Measurements from ENCODE around the gene NFIA.

Gene NFIA

DNA sequence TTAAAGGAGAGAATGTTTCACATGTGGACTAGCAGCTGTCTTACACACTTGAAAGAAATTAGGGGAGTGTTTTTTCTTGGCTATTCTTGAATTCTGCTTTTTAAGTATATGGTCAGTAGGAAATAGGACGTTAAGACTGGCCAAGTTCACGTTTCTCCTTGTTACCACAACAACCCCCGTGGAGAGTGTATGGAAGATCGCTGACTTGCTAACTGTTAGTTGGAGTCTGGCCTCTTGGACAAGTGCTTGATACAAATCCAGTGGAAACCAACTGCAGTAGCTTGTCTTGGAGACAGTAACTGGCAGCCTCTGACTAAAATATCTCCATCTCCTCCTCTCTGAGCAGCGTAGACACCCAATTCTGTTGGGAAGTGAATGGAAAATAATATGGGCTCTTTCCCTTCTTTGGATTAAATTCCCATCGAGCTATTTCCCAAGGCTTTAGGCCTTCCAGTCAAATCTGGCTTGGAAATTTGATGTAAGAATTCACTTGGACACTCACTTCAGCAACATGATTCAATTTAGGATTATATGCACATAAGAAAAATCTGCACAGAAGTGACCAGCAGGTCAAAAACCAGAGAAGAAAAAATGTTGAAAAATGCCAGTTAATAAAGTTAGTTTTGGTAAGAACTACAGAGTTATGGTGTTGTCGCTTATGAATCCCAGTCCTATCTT is 3.6 kb upstream of the NFIA start:
- no peak for DNase-seq (ENCODE audit: low read depth, low spot score)
- Histone ChIP-seq H3K9me3 (ENCODE audit: control insufficient read depth, insufficient read depth, low read length) (no peaks in the 10 kb centered on the region), H3K27me3 (ENCODE audit: control insufficient read depth, insufficient read depth, low read length) (peaks cover 25% of the 10 kb centered on the region), H3K4me3 (ENCODE audit: low read length) (no peak overlapping the region), H3K4me1 (ENCODE audit: control insufficient read depth, insufficient read depth, low read length) (peaks cover 3% of the 10 kb centered on the region; the same call in 1 of the 2 replicates), H3K27ac (ENCODE audit: low read length) (no peak overlapping the region), H3K36me3 (ENCODE audit: control insufficient read depth, insufficient read depth, low read length) (no peaks in the 10 kb centered on the region)
- WGBS (ENCODE audit: insufficient coverage, insufficient read length) = no CpG with 5 or more reads among the region's 7 CpGs

DNA sequence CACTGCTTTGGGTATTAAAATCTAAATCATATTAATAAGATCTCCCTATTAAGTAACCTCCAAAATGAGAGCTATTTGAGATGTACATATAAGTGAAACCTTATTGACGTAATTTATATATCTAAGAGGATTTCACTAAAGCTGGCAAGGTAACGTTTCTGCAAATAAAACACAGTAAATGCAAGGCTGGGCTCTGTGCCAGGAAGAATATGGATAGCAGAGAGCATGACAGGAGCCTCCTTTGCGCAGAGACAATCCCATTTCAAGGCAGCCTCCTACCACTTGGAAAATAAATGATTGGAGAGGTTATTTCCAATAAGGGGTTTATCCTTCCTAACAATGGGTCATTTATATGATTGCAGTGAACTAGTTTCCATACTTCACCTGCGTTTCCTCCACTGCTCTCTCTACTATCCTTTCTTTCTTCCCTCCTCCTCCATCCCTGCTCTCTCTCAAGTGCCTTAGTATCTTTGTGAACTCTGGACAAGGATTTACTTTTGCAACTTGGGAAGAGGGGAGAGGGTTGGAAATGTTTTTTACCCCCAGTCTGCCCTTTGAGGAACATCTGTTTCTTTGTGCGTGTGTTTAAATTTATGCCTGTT is 3.0 kb upstream of the NFIA start:
- no CpG with 5 or more reads among the region's 5 CpGs for WGBS (ENCODE audit: insufficient coverage, insufficient read length)
- H3K27me3 ChIP-seq (ENCODE audit: control insufficient read depth, insufficient read depth, low read length) = peaks cover 30% of the 10 kb centered on the region
- H3K4me1 ChIP-seq (ENCODE audit: control insufficient read depth, insufficient read depth, low read length) = peaks cover 3% of the 10 kb centered on the region; the same call in 1 of the 2 replicates
- no peak for DNase-seq (ENCODE audit: low read depth, low spot score)
- H3K36me3 ChIP-seq (ENCODE audit: control insufficient read depth, insufficient read depth, low read length) = no peaks in the 10 kb centered on the region
- H3K4me3 ChIP-seq (ENCODE audit: low read length) = no peak overlapping the region
- H3K27ac ChIP-seq (ENCODE audit: low read length) = no peak overlapping the region
- no peaks in the 10 kb centered on the region for H3K9me3 ChIP-seq (ENCODE audit: control insufficient read depth, insufficient read depth, low read length)

DNA sequence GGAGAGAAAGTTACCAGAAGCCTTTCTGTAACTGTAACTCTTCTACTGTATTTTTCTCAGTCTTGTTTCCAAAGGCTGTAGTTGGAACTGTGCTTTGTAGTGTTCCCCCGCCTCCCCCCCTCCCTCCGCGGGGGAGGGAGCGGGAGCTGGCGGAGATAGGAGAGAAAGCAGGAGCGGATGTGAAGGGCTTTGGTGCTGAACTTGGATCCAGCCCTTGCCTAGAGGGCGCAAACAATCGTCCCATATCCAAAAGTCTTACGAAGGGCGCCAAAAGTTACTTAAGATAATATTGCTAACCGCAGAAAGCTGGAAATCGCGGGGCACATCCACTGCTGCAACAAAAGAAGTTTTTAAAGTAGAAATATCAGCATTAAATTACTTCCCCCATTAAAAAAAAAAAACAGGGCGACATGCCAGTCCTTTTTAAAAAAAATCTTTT is 2.4 kb upstream of the NFIA start:
- H3K27me3 ChIP-seq (ENCODE audit: control insufficient read depth, insufficient read depth, low read length) = peaks cover 33% of the 10 kb centered on the region
- H3K4me1 ChIP-seq (ENCODE audit: control insufficient read depth, insufficient read depth, low read length) = peaks cover 3% of the 10 kb centered on the region; the same call in 1 of the 2 replicates
- H3K36me3 ChIP-seq (ENCODE audit: control insufficient read depth, insufficient read depth, low read length) = no peaks in the 10 kb centered on the region
- no peak overlapping the region for H3K4me3 ChIP-seq (ENCODE audit: low read length)
- WGBS (ENCODE audit: insufficient coverage, insufficient read length) = no CpG with 5 or more reads among the region's 14 CpGs
- DNase-seq (ENCODE audit: low read depth, low spot score) = no peak
- H3K27ac ChIP-seq (ENCODE audit: low read length) = no peak overlapping the region
- H3K9me3 ChIP-seq (ENCODE audit: control insufficient read depth, insufficient read depth, low read length) = no peaks in the 10 kb centered on the region

DNA sequence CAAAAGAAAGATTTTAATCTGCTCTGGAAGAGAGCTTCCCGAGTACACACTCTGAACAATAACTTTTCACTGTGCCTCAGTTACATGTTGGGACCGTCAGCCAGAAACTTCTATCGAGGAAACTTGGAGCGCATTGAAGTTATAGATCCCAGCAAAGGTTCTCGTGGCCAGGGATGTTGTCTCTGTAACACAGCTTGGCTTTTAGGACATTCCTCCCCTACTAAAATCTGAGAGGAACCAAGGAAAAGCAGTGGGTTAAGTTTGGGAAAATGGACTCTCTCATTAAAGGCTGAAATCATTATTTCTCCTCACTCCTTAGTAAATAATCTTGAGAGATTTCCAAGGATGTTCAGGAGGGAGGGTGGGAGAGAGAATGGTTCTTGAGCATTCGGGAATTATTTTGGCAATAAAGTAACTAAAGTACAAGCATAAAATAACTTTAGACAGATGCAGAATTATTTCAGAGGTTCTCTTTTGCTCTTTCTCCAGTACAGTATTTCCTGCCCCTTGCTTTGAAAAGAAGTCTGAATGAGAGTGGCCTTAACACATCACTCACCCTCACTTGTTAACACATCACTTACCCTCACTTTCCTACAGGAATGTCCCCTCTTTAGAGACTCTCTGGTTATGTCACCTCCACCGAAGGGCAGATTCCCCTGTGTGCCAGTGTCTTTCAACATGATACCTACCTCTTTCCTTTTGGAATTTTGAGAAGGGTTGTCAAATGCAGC is 1.8 kb upstream of the NFIA start:
- DNase-seq (ENCODE audit: low read depth, low spot score) = no peak
- no peak overlapping the region for H3K4me3 ChIP-seq (ENCODE audit: low read length)
- no CpG with 5 or more reads among the region's 7 CpGs for WGBS (ENCODE audit: insufficient coverage, insufficient read length)
- H3K4me1 ChIP-seq (ENCODE audit: control insufficient read depth, insufficient read depth, low read length) = peaks cover 3% of the 10 kb centered on the region; the same call in 1 of the 2 replicates
- peaks cover 33% of the 10 kb centered on the region for H3K27me3 ChIP-seq (ENCODE audit: control insufficient read depth, insufficient read depth, low read length)
- no peaks in the 10 kb centered on the region for H3K36me3 ChIP-seq (ENCODE audit: control insufficient read depth, insufficient read depth, low read length)
- no peaks in the 10 kb centered on the region for H3K9me3 ChIP-seq (ENCODE audit: control insufficient read depth, insufficient read depth, low read length)
- H3K27ac ChIP-seq (ENCODE audit: low read length) = no peak overlapping the region

DNA sequence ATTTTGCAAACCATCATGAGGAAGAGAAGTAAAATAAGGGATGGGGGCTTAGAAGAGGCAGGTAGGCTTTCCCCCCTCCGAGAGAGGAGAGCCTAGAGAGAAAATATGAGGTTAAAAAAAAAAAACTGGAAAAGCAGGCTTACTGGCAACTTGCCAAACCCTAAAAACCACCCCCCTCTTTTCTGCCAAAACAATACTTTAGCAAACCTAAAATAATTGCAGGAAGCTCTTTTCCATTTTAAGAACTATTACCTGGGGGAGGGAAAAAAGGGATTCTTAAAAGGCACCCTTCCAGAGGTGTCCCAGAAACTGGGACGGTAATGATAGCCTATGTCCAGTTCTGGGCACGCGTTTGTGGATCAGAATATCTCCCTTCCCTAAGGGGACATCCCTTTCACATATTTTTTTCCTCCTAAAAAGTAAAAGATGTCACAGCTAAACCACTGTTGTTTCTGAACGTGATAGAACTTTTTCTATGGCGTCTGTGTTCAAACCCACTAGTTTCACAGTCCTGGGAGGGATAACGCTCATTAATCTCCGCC is 1.1 kb upstream of the NFIA start:
- Histone ChIP-seq H3K4me3 (ENCODE audit: low read length) (peak overlapping the region; percentile 51; the same call in 1 of the 2 replicates), H3K9me3 (ENCODE audit: control insufficient read depth, insufficient read depth, low read length) (no peaks in the 10 kb centered on the region), H3K36me3 (ENCODE audit: control insufficient read depth, insufficient read depth, low read length) (no peaks in the 10 kb centered on the region), H3K4me1 (ENCODE audit: control insufficient read depth, insufficient read depth, low read length) (peaks cover 3% of the 10 kb centered on the region; the same call in 1 of the 2 replicates), H3K27me3 (ENCODE audit: control insufficient read depth, insufficient read depth, low read length) (peaks cover 33% of the 10 kb centered on the region), H3K27ac (ENCODE audit: low read length) (no peak overlapping the region)
- DNase-seq (ENCODE audit: low read depth, low spot score) = no peak
- WGBS (ENCODE audit: insufficient coverage, insufficient read length) = no CpG with 5 or more reads among the region's 8 CpGs

DNA sequence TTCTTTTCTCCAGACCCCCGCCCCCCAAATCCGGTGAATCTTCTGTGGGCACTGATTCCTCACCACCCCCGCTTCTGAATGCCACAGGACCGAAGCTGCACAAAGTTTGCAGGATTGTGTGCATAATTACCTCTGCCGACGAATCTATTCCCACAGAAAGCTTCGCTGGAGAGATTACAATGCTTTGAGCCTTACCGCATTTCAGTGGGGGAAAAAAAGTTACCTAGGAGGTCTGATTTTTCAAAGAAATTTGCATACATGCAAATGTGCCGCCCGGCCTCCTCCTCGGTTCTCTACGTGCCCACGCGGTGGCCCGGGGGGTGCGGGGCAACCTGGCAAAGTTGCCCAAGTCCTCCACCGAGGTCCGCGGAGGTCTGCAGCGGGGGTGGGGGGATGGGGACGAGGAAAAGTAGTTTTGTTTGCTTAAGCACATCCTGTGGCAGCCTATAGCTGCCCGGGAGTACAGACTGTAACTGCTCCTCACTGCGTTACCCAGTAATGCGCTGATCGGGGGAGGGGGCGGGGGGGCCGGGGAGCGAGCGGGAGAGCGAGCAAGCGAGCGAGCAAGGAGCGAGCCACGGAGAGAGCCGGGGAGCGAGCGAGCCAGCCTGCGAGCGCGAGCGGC is 563 bp upstream of the NFIA start:
- WGBS (ENCODE audit: insufficient coverage, insufficient read length) = no CpG with 5 or more reads among the region's 41 CpGs
- no peaks in the 10 kb centered on the region for H3K9me3 ChIP-seq (ENCODE audit: control insufficient read depth, insufficient read depth, low read length)
- no peak for DNase-seq (ENCODE audit: low read depth, low spot score)
- peaks cover 33% of the 10 kb centered on the region for H3K27me3 ChIP-seq (ENCODE audit: control insufficient read depth, insufficient read depth, low read length)
- H3K4me3 ChIP-seq (ENCODE audit: low read length) = peak overlapping the region; percentile 51; the same call in 1 of the 2 replicates
- no peaks in the 10 kb centered on the region for H3K36me3 ChIP-seq (ENCODE audit: control insufficient read depth, insufficient read depth, low read length)
- peaks cover 3% of the 10 kb centered on the region; the same call in 1 of the 2 replicates for H3K4me1 ChIP-seq (ENCODE audit: control insufficient read depth, insufficient read depth, low read length)
- no peak overlapping the region for H3K27ac ChIP-seq (ENCODE audit: low read length)

DNA sequence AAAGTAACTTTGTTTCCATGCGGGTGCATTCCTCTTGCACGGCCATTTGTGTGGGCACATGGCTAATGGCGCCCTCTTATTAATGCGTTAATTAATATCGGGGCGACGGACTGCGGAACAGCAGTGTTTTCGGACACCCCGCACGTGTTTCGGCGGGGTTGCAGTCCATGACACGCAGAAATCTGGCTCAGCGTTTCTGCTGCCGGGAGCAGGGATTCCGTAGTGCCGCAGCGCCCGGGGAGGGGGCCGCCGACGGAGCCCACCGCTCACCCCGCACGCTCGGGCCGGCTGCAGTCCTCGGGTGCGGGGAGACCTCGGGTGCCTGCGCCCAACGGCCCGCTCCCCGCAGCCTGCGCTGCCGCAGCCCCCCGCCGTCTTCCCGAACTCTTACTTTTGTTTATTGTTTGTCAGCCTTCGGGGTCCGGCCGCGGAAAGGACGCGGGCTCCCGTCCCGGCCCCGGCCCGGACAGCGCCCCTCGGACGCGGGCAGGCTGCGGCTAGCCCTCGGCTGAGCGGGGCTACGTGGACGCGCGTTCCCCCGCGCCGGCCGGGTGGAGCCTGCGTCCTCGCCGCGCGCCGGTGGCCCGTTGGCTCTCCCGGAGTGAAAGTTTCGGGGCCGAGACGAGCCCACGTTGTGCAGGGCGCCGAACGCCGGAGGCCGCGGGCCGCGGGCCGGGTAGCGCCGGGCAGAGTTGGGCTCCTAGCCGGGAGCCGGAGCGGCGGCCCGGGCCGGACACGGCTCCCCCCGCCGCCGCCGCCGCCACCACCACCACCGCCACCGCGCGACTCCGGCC is 849 bp downstream of the NFIA start:
- peaks cover 3% of the 10 kb centered on the region; the same call in 1 of the 2 replicates for H3K4me1 ChIP-seq (ENCODE audit: control insufficient read depth, insufficient read depth, low read length)
- H3K27ac ChIP-seq (ENCODE audit: low read length) = no peak overlapping the region
- H3K4me3 ChIP-seq (ENCODE audit: low read length) = peak overlapping the region; percentile 51; the same call in 1 of the 2 replicates
- no peaks in the 10 kb centered on the region for H3K36me3 ChIP-seq (ENCODE audit: control insufficient read depth, insufficient read depth, low read length)
- H3K27me3 ChIP-seq (ENCODE audit: control insufficient read depth, insufficient read depth, low read length) = peaks cover 33% of the 10 kb centered on the region
- no peaks in the 10 kb centered on the region for H3K9me3 ChIP-seq (ENCODE audit: control insufficient read depth, insufficient read depth, low read length)
- DNase-seq (ENCODE audit: low read depth, low spot score) = no peak
- WGBS (ENCODE audit: insufficient coverage, insufficient read length) = no CpG with 5 or more reads among the region's 105 CpGs

DNA sequence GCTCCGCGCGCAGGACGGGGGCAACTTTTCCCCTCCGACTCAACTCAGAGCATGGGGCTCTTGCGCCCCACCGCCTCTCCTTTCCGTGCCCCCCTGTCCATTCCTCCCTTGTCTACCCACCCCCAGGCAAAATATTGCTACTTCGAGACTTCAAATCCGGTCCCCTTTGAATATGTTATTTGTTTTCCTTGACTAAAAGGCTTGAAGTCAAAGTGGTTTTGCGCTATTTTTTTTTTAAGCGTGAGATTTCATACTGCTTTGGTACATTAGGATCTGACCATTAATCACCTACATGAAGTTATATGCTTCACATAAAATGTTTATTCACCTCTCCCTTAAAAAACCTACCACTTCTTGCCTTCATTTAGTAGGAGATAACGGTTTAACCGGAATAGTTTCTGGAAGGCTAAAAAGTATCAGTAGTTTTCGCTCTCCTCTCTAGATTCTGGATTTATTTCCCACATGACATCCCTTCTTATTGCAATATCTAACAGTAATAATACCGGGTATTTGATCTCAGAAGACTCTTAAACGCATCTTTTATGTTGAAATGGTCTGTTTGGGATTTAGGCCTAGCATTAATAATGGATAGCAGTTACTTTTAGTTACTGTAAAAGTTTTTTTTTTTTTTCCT is 1.6 kb downstream of the NFIA start:
- H3K4me3 ChIP-seq (ENCODE audit: low read length) = peak overlapping the region; percentile 51; the same call in 1 of the 2 replicates
- H3K27ac ChIP-seq (ENCODE audit: low read length) = no peak overlapping the region
- H3K36me3 ChIP-seq (ENCODE audit: control insufficient read depth, insufficient read depth, low read length) = no peaks in the 10 kb centered on the region
- peaks cover 29% of the 10 kb centered on the region for H3K27me3 ChIP-seq (ENCODE audit: control insufficient read depth, insufficient read depth, low read length)
- H3K9me3 ChIP-seq (ENCODE audit: control insufficient read depth, insufficient read depth, low read length) = no peaks in the 10 kb centered on the region
- no CpG with 5 or more reads among the region's 17 CpGs for WGBS (ENCODE audit: insufficient coverage, insufficient read length)
- no peak for DNase-seq (ENCODE audit: low read depth, low spot score)
- H3K4me1 ChIP-seq (ENCODE audit: control insufficient read depth, insufficient read depth, low read length) = peaks cover 1% of the 10 kb centered on the region; the same call in 1 of the 2 replicates

DNA sequence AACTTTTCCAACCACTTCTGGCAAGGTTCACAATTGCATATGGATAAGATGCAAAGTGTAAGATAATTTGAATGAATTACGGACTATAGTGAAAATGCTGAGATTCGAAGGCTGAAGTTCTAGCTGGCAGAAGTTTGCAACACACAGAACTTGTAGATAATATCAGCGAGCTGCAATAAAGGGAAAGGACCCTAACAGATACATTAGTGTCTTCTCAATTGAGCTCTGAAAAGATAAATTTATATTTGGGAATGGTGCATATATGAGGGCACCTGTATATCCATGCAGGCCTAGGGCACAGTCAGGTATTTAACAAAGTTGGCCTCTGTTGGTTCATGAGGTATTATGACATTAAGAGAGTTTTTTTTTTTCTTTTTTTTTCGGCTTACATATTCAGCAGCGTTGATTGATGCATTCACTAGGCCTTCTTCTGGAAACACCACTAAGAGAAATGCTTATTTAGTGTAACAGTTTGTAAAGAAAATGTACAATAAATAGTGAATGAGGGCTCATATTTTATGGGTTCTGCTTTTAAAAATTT is 2.2 kb downstream of the NFIA start:
- Histone ChIP-seq H3K27ac (ENCODE audit: low read length) (no peak overlapping the region), H3K36me3 (ENCODE audit: control insufficient read depth, insufficient read depth, low read length) (no peaks in the 10 kb centered on the region), H3K27me3 (ENCODE audit: control insufficient read depth, insufficient read depth, low read length) (peaks cover 25% of the 10 kb centered on the region), H3K4me1 (ENCODE audit: control insufficient read depth, insufficient read depth, low read length) (peaks cover 1% of the 10 kb centered on the region; the same call in 1 of the 2 replicates), H3K4me3 (ENCODE audit: low read length) (no peak overlapping the region), H3K9me3 (ENCODE audit: control insufficient read depth, insufficient read depth, low read length) (no peaks in the 10 kb centered on the region)
- DNase-seq (ENCODE audit: low read depth, low spot score) = no peak
- no CpG with 5 or more reads among the region's 5 CpGs for WGBS (ENCODE audit: insufficient coverage, insufficient read length)
